Liver (tissue), 9 donors: ENCODE results near the gene SYNPO2. TPM values are rescaled to one million over a fixed set of nuclear protein-coding genes. Genes with fewer than 3 reads are reported as not detected.

Source experiments
- DNase-seq: peaks from one replicate; pipeline ENCODE4 v3.0.0-alpha.2; 2017; ENCODE audit warnings: low spot score
- H3K27ac ChIP-seq, 2 donors: one replicate each; pipeline ENCODE4 v1.7.0; 2013; ENCODE audit warnings: inconsistent platforms in 2 of 2, low read length in 2 of 2, control low read depth in 1 of 2, low read depth in 1 of 2, mild to moderate bottlenecking in 1 of 2
- H3K27me3 ChIP-seq, 4 donors: one replicate each; pipeline versions ENCODE4 v1.6.1 to v1.7.0; 2013; ENCODE audit warnings: low read length in 3 of 4, inconsistent platforms in 1 of 4, mild to moderate bottlenecking in 1 of 4, moderate library complexity in 1 of 4; ENCODE audit not compliant: control insufficient read depth in 4 of 4, insufficient read depth in 4 of 4
- H3K36me3 ChIP-seq, 4 donors: one replicate each; pipeline versions ENCODE4 v1.6.1 to v1.7.0; 2013; ENCODE audit warnings: low read length in 3 of 4, mild to moderate bottlenecking in 3 of 4, low read depth in 1 of 4, moderate library complexity in 1 of 4; ENCODE audit not compliant: control insufficient read depth in 4 of 4, insufficient read depth in 3 of 4
- H3K4me1 ChIP-seq, 4 donors: one replicate each; pipeline versions ENCODE4 v1.6.1 to v1.7.0; 2013; ENCODE audit warnings: low read length in 3 of 4, mild to moderate bottlenecking in 3 of 4, moderate library complexity in 1 of 4; ENCODE audit not compliant: control insufficient read depth in 4 of 4, insufficient read depth in 4 of 4
- H3K4me3 ChIP-seq, 3 donors: one replicate each; pipeline versions ENCODE4 v1.6.1 to v1.7.0; 2013; ENCODE audit warnings: low read length in 3 of 3, control low read depth in 1 of 3, low read depth in 1 of 3, mild to moderate bottlenecking in 1 of 3
- H3K9ac ChIP-seq, 2 donors: one replicate each; pipeline ENCODE4 v1.7.0; 2013; ENCODE audit warnings: low read length in 2 of 2, mild to moderate bottlenecking in 2 of 2, moderate library complexity in 2 of 2, control low read depth in 1 of 2, low read depth in 1 of 2
- H3K9me3 ChIP-seq, 4 donors: one replicate each; pipeline versions ENCODE4 v1.6.1 to v1.7.0; 2013; ENCODE audit warnings: low read length in 3 of 4; ENCODE audit not compliant: control insufficient read depth in 4 of 4
- EGR1 ChIP-seq, 2 donors: IDR thresholded peaks; 2 replicates each; pipeline ENCODE4 v1.6.1; 2016 to 2018; ENCODE audit warnings: antibody characterized with exemption in 2 of 2, low read depth in 2 of 2
- FOXA1 ChIP-seq: IDR thresholded peaks from 2 replicates; pipeline ENCODE4 v1.6.1; 2016; ENCODE audit warnings: antibody characterized with exemption
- FOXA2 ChIP-seq: IDR thresholded peaks from 2 replicates; pipeline ENCODE4 v1.6.1; 2016; ENCODE audit warnings: antibody characterized with exemption
- GABPA ChIP-seq, 2 donors: IDR thresholded peaks in 1 of 2; conservative IDR thresholded peaks in 1 of 2; 2 replicates each; pipeline ENCODE4 v1.6.1; 2016; ENCODE audit warnings: antibody characterized with exemption in 2 of 2, mild to moderate bottlenecking in 1 of 2, moderate library complexity in 1 of 2
- HNF4A ChIP-seq, 2 donors: conservative IDR thresholded peaks; 2 replicates each; pipeline ENCODE4 v1.6.1; 2016; ENCODE audit warnings: antibody characterized with exemption in 2 of 2, mild to moderate bottlenecking in 2 of 2
- HNF4G ChIP-seq: IDR thresholded peaks from 2 replicates; pipeline ENCODE4 v1.6.1; 2016; ENCODE audit warnings: antibody characterized with exemption
- JUND ChIP-seq, 2 donors: IDR thresholded peaks; 2 replicates each; pipeline ENCODE4 v1.6.1; 2016; ENCODE audit warnings: antibody characterized with exemption in 2 of 2
- NR2F2 ChIP-seq: IDR thresholded peaks from 2 replicates; pipeline ENCODE4 v1.6.1; 2016; ENCODE audit warnings: antibody characterized with exemption
- RAD21 ChIP-seq, 2 donors: IDR thresholded peaks; 2 replicates each; pipeline ENCODE4 v1.6.1; 2016; ENCODE audit warnings: antibody characterized with exemption in 2 of 2, mild to moderate bottlenecking in 2 of 2
- RXRA ChIP-seq, 2 donors: IDR thresholded peaks; 2 replicates each; pipeline ENCODE4 v1.6.1; 2017 to 2018; ENCODE audit warnings: antibody characterized with exemption in 2 of 2, mild to moderate bottlenecking in 1 of 2
- SP1 ChIP-seq: IDR thresholded peaks from 2 replicates; pipeline ENCODE4 v1.6.1; 2018; ENCODE audit warnings: antibody characterized with exemption, mild to moderate bottlenecking
- TAF1 ChIP-seq: conservative IDR thresholded peaks from 2 replicates; pipeline ENCODE4 v1.6.1; 2016; ENCODE audit warnings: antibody characterized with exemption, mild to moderate bottlenecking
- YY1 ChIP-seq: IDR thresholded peaks from 2 replicates; pipeline ENCODE4 v1.6.1; 2016; ENCODE audit warnings: antibody characterized with exemption, mild to moderate bottlenecking
- WGBS: extraction: QIAGEN DNeasy Blood & Tissue Kit; methylation state at CpG from one replicate; pipeline ENCODE4 v1.1.7; 2013; 5-methylcytosine and 5-hydroxymethylcytosine counted together
- polyA plus RNA-seq, 2 donors: library from polyadenylated mRNA; stranded (reverse) in 1 of 2; unstranded in 1 of 2; fragments of 200-250 nt in 1 of 2; fragments of >200 nt in 1 of 2; fragmentation: Nextera tagmentation in 1 of 2; extraction: Ambion mirVana in 1 of 2; gene quantifications; one replicate each; pipeline versions ENCODE4 v1.2.1 to v1.2.3, GENCODE V29; 2013 to 2015
- total RNA-seq, 2 donors: library from RNA; depleted of rRNA; stranded (reverse); fragments of >200 nt; gene quantifications; one replicate each; pipeline ENCODE4 v1.2.3, GENCODE V29; 2014
- TF ChIP-seq, protein P1 (sequence below): IDR thresholded peaks from 2 replicates; pipeline ENCODE4 v1.6.1; 2016; ENCODE audit warnings: antibody characterized with exemption
- TF ChIP-seq, protein P2 (sequence below): IDR thresholded peaks from 2 replicates; pipeline ENCODE4 v1.6.1; 2016; ENCODE audit warnings: antibody characterized with exemption, mild to moderate bottlenecking
- TF ChIP-seq, protein P3 (sequence below): IDR thresholded peaks from 2 replicates; pipeline ENCODE4 v1.6.1; 2016; ENCODE audit warnings: antibody characterized with exemption
- TF ChIP-seq, protein P4 (sequence below): IDR thresholded peaks from 2 replicates; pipeline ENCODE4 v1.6.1; 2016; ENCODE audit warnings: antibody characterized with exemption
- donor health status: healthy.
- donor health status: healthy.
- donor health status: healthy.
- donor health status: healthy.
- donor health status: healthy.

The SYNPO2 gene
- total and polyA plus RNA-seq, 4 donors, result 2.4 to 10.9 (median 3.4) TPM

DNA sequence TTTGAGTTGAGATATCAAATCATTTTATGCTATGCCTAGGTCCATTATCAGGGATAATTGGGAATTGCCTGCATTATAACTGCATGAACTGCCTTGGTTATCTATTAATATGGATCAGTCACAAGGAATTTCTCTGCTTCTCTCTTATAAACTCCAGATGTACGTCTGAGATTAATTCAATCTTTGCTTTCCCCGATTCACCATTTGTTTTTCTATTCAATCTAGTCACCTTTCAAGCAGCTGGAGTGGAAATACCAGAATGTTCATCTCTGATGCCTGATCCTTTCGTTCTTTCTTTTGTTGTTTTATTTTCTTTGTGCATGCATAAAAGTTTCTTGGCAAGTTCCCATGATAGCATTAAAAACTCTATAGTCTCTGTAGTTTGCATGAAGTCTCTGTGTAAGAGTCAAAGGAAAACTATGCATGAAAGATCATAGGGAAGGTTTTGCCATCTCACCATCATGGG, 22.6 kb downstream of the SYNPO2 start:
- no peak overlapping the region for H3K27ac ChIP-seq
- TF ChIP-seq TAF1 (no peak), JUND (IDR thresholded peaks at IDR 0.05) (no peak), SP1 (no peak), HNF4A (conservative IDR thresholded peaks at IDR 0.05) (no peak)
- TF ChIP-seq, protein P1, sequence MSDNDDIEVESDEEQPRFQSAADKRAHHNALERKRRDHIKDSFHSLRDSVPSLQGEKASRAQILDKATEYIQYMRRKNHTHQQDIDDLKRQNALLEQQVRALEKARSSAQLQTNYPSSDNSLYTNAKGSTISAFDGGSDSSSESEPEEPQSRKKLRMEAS, result no peak
- H3K9me3 ChIP-seq, result no peaks in the 10 kb centered on the region
- no peak for DNase-seq
- H3K9ac ChIP-seq, result no peak overlapping the region
- no peaks in the 10 kb centered on the region for H3K36me3 ChIP-seq
- H3K27me3 ChIP-seq, result no peaks in the 10 kb centered on the region
- no peak overlapping the region for H3K4me3 ChIP-seq
- 68% methylated on average over 3 of the region's 3 CpGs for WGBS
- H3K4me1 ChIP-seq, result no peaks in the 10 kb centered on the region

DNA sequence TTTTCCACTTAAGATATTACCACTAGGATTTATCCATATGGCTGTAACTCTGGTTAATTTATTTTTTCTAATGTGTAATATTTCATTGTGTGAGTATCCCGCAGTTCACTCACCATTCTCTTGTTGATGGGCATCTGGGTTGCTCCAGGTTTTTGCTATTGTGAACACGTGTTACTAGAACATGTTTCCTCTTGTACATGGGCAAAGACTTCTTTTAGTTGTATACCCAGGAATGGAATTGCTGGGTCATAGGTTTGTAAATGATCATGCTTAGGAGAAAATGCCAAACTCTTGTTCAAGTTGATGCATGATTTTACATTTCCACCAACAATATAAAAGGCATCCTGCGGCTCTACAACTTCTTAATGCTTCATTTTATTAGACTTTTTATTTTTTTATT, 26.8 kb downstream of the SYNPO2 start:
- no peak overlapping the region for H3K4me3 ChIP-seq
- no peak overlapping the region for H3K27ac ChIP-seq
- no peaks in the 10 kb centered on the region for H3K4me1 ChIP-seq
- DNase-seq, result no peak
- no peaks in the 10 kb centered on the region for H3K9me3 ChIP-seq
- whole genome bisulfite sequencing, result 87% methylated on average over 3 of the region's 3 CpGs
- H3K27me3 ChIP-seq, result no peaks in the 10 kb centered on the region
- no peak overlapping the region for H3K9ac ChIP-seq
- no peaks in the 10 kb centered on the region for H3K36me3 ChIP-seq
- no peak for TF ChIP-seq HNF4A (conservative IDR thresholded peaks at IDR 0.05)
- TF ChIP-seq, protein P2, sequence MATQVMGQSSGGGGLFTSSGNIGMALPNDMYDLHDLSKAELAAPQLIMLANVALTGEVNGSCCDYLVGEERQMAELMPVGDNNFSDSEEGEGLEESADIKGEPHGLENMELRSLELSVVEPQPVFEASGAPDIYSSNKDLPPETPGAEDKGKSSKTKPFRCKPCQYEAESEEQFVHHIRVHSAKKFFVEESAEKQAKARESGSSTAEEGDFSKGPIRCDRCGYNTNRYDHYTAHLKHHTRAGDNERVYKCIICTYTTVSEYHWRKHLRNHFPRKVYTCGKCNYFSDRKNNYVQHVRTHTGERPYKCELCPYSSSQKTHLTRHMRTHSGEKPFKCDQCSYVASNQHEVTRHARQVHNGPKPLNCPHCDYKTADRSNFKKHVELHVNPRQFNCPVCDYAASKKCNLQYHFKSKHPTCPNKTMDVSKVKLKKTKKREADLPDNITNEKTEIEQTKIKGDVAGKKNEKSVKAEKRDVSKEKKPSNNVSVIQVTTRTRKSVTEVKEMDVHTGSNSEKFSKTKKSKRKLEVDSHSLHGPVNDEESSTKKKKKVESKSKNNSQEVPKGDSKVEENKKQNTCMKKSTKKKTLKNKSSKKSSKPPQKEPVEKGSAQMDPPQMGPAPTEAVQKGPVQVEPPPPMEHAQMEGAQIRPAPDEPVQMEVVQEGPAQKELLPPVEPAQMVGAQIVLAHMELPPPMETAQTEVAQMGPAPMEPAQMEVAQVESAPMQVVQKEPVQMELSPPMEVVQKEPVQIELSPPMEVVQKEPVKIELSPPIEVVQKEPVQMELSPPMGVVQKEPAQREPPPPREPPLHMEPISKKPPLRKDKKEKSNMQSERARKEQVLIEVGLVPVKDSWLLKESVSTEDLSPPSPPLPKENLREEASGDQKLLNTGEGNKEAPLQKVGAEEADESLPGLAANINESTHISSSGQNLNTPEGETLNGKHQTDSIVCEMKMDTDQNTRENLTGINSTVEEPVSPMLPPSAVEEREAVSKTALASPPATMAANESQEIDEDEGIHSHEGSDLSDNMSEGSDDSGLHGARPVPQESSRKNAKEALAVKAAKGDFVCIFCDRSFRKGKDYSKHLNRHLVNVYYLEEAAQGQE, result no peak

DNA sequence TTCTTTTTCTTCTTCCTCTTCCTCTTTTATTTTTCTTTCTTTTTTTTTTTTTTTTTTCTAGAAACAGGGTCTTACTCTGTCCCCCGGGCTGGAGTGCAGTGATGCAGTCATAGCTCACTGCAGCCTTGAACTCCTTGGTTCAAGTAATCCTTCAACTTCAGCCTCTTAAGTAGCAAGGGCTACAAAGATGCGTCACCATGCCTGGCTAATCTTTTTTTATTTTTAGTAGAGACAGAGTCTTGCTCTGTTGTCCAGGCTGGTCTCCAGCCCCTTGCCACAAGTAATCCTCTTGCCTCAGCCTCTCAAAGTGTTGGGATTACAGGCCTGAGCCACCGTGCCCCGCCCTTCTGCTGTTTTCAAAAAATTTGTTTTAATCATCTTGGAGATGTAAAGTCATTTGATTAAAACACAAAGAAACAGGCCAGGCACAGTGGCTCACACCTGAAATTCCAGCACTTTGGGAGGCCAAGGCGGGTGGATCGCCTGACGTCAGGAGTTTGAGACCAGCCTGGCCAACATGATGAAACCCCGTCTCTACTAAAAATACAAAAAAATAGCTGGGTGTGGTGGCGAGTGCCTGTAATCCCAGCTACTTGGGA, 28.1 kb downstream of the SYNPO2 start:
- WGBS, result 97% methylated on average over 9 of the region's 9 CpGs
- no peak overlapping the region for H3K27ac ChIP-seq
- no peaks in the 10 kb centered on the region for H3K36me3 ChIP-seq
- no peaks in the 10 kb centered on the region for H3K4me1 ChIP-seq
- TF ChIP-seq JUND (IDR thresholded peaks at IDR 0.05), result no peak
- no peak for TF ChIP-seq NR2F2
- no peak for TF ChIP-seq SP1
- TF ChIP-seq YY1, result no peak
- TF ChIP-seq, protein P3, sequence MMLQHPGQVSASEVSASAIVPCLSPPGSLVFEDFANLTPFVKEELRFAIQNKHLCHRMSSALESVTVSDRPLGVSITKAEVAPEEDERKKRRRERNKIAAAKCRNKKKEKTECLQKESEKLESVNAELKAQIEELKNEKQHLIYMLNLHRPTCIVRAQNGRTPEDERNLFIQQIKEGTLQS, result no peak
- no peak for TF ChIP-seq TAF1
- TF ChIP-seq EGR1 (IDR thresholded peaks at IDR 0.05; ENCODE audit: low read depth in 2 of 2), result no peak
- no peak for TF ChIP-seq FOXA1
- TF ChIP-seq GABPA (IDR thresholded peaks at IDR 0.05 in 1 of 2, conservative IDR thresholded peaks at IDR 0.05 in 1 of 2), result no peak
- no peak for TF ChIP-seq RXRA (IDR thresholded peaks at IDR 0.05)
- TF ChIP-seq, protein P1, result no peak
- TF ChIP-seq, protein P4, sequence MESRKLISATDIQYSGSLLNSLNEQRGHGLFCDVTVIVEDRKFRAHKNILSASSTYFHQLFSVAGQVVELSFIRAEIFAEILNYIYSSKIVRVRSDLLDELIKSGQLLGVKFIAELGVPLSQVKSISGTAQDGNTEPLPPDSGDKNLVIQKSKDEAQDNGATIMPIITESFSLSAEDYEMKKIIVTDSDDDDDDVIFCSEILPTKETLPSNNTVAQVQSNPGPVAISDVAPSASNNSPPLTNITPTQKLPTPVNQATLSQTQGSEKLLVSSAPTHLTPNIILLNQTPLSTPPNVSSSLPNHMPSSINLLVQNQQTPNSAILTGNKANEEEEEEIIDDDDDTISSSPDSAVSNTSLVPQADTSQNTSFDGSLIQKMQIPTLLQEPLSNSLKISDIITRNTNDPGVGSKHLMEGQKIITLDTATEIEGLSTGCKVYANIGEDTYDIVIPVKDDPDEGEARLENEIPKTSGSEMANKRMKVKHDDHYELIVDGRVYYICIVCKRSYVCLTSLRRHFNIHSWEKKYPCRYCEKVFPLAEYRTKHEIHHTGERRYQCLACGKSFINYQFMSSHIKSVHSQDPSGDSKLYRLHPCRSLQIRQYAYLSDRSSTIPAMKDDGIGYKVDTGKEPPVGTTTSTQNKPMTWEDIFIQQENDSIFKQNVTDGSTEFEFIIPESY, result no peak
- no peak for TF ChIP-seq HNF4A (conservative IDR thresholded peaks at IDR 0.05)
- TF ChIP-seq RAD21 (IDR thresholded peaks at IDR 0.05), result no peak
- TF ChIP-seq FOXA2, result no peak
- TF ChIP-seq, protein P2, result no peak
- TF ChIP-seq HNF4G, result no peak
- DNase-seq, result no peak
- no peaks in the 10 kb centered on the region for H3K9me3 ChIP-seq
- no peak overlapping the region for H3K9ac ChIP-seq
- H3K27me3 ChIP-seq, result no peaks in the 10 kb centered on the region
- no peak overlapping the region for H3K4me3 ChIP-seq
